PFSK-1 (cell line): ENCODE results near the gene LIN9.

Source experiments
- POLR2AphosphoS5 ChIP-seq: IDR thresholded peaks from 2 replicates; pipeline ENCODE4 v1.6.1; 2012; ENCODE audit warnings: low read depth, mild to moderate bottlenecking, control low read depth, low read length, moderate library complexity
- REST ChIP-seq, 2 experiments: IDR thresholded peaks; 2 replicates each; pipeline versions ENCODE4 v1.6.1 to v1.8.0; 2011 to 2012; ENCODE audit warnings: low read depth in 2 of 2, low read length in 2 of 2, control low read depth in 1 of 2, inconsistent platforms in 1 of 2, mild to moderate bottlenecking in 1 of 2, moderate library complexity in 1 of 2; ENCODE audit not compliant: insufficient read depth in 1 of 2
- SIN3A ChIP-seq: IDR thresholded peaks from 2 replicates; pipeline ENCODE4 v1.6.1; 2012; ENCODE audit warnings: mild to moderate bottlenecking, low read length, moderate library complexity, borderline replicate concordance; ENCODE audit not compliant: insufficient read depth
- TAF1 ChIP-seq: IDR thresholded peaks from 2 replicates; pipeline ENCODE4 v1.6.1; 2012; ENCODE audit warnings: low read length, control low read depth, borderline replicate concordance; ENCODE audit not compliant: insufficient read depth

DNA sequence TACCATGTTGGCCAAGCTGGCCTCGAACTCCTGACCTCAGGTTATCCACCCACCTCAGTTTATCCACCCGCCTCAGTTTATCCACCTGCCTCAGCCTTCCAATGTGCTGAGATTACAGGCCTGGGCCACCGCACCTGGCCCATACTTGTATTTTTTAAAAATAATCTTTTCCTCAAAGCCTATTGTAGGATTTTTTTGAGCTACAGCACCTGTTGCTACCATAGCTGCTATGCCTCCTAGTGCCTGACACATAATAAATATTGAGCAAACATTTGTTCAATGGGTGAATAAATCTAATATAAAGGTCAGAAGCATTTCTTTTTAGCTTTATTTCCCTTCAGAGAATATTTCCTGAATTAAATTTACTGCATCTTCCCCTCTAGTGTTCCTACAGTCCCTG lies 106.7 kb downstream of the LIN9 start:
- no peak for TF ChIP-seq POLR2AphosphoS5
- TF ChIP-seq REST (IDR thresholded peaks at IDR 0.05; ENCODE audit: insufficient read depth in 1 of 2, low read depth in 2 of 2, low read length in 2 of 2) = no peak
- no peak for TF ChIP-seq TAF1
- no peak for TF ChIP-seq SIN3A
